Heart left ventricle (tissue), 13 donors: ENCODE data around the gene SETD6.

Experiments used
- POLR2A ChIP-seq, 2 donors: fragments of 450-650 bp; IDR thresholded peaks; one replicate each; pipeline ENCODE4 v1.6.1; 2017; ENCODE audit warnings: antibody characterized with exemption in 2 of 2, mild to moderate bottlenecking in 2 of 2, moderate library complexity in 2 of 2
- TF ChIP-seq, protein P1 (sequence below), 12 donors: fragments of 200-600 bp; sonication (generic) in 4 of 12; IDR thresholded peaks; one replicate each; pipeline versions ENCODE4 v1.5.0 to v1.8.0; 2018 to 2022; ENCODE audit warnings: antibody characterized with exemption in 12 of 12, mild to moderate bottlenecking in 5 of 12
- donor health status: ischemic (EF 13 %, LVEDD 7.1; RV severe dilation, severe dysfunction).
- donor health status: DM: no; HTN: yes; CAD: no.
- donor health status: DM: no; HTN: no; CAD: no.
- donor health status: ischemic (EF 25% LVEDD 6.9; RV normal size, moderate dysfunction).
- donor health status: ischemic (EF 25% LVEDD 5.7; RV mildly dilated, moderate dysfunction).
- donor health status: ischemic (EF 35%, LVEDD 5.7; RV mildly dilated, moderate dysfunction).
- donor health status: nonischemic (EF 11% LVEDD 7.7; RV severe dilation, severe dysfunction).
- donor health status: DM: yes; HTN: yes; CAD: no.
- donor health status: PGD.
- donor health status: ischemic (EF 29% LVEDD 5.4; RV normal size, mild dysfunction).
- donor health status: nonischemic (EF 23%, LVEDD 6.1; RV moderate dilation, normal function).

DNA sequence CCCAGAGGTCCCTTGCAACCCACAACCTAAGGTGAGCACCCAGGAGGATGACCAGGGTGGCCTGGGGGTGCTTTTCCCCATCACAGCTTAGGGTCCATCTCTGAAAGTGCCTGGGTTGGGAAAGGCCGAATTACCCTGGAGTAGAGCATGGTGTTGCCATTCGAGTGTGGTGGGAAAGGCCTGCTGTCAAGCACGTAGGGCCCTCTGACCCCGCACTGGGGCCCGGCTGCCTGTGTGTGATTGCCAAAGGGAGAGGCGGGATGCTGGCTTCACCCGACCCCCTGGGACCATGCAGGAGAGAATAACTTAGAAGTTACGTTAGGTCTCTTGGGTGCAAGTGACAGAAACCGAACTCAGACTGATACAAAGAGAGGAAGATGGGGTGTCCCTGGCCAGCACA, 43.1 kb upstream of the SETD6 start:
- TF ChIP-seq, protein P1, sequence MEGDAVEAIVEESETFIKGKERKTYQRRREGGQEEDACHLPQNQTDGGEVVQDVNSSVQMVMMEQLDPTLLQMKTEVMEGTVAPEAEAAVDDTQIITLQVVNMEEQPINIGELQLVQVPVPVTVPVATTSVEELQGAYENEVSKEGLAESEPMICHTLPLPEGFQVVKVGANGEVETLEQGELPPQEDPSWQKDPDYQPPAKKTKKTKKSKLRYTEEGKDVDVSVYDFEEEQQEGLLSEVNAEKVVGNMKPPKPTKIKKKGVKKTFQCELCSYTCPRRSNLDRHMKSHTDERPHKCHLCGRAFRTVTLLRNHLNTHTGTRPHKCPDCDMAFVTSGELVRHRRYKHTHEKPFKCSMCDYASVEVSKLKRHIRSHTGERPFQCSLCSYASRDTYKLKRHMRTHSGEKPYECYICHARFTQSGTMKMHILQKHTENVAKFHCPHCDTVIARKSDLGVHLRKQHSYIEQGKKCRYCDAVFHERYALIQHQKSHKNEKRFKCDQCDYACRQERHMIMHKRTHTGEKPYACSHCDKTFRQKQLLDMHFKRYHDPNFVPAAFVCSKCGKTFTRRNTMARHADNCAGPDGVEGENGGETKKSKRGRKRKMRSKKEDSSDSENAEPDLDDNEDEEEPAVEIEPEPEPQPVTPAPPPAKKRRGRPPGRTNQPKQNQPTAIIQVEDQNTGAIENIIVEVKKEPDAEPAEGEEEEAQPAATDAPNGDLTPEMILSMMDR (IDR thresholded peaks at IDR 0.05), result no peak
- TF ChIP-seq POLR2A (IDR thresholded peaks at IDR 0.05), result no peak
